ENCODE results near the gene SPATA2L. TPM values are rescaled to one million over a fixed set of nuclear protein-coding genes. Genes with fewer than 3 reads are reported as not detected.
A peak's percentile ranks its signal among the peaks of the same experiment; 100 is the strongest.

SPATA2L gene
- total and polyA plus RNA-seq, 2 of the 13 experiments (the other 11 are each of a cell fraction or from before 2014, with no cell fraction given) = 9.1 to 20.7 TPM

DNA sequence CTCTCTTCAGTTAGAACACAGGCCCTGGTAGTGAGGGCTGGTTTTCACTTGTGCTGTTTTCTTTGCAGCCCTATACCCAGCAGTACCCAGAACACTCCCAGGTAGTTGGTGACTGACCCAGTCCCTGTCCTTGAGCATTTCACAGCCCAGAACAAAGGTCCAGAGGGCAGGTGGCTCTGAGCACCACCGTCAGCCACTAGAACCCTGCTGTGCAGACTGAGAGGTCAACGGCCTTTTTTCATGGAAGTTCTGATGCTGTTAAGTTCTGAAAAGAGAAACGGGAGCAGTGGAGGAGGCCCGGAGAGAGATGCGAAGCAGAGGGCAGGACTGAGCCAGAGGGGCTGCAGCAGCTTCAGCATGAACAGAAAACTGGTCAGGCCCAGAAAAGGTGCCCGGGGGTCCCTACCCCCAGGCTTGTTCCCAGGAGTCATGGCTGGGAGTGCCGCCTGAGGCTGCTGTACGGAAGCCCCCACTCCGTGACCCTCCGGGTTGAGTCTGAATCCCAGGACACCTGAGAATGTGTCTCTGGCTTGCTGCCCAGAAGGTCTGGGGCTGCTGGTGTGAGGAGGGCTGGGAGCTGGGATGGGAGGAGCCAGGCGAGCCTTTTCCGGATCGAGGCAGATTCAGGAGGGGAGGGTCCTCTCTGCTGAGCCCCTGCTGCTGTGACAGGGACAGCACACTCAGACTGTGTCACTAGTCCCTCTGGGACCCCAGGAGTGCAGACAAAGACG is 28.5 kb upstream of the SPATA2L start:
- H3K4me2 ChIP-seq (ENCODE audit: low read depth, low read length) = no peak overlapping the region
- DNase-seq (ENCODE audit: low spot score) (no peak), ATAC-seq (peak; percentile 69), FAIRE-seq (peak; percentile 64)
- in situ Hi-C loops (cut with HindIII; ENCODE audit: extremely low pct_ligation_motif_present, low pct_unique_long_range_greater_than_20kb) (no loop called here), intact Hi-C loops (cut with micrococcal nuclease; ENCODE audit: unreplicated experiment) (no loop called here)
- no peak overlapping the region for H3K9ac ChIP-seq (ENCODE audit: insufficient read depth, low read depth, low read length)
- POLR2A ChIA-PET = no interaction called here
- WGBS (ENCODE audit: low lambda C conversion rate) = 75% methylated on average over 14 of the region's 14 CpGs
- no peaks in the 10 kb centered on the region for H3K79me2 ChIP-seq (ENCODE audit: insufficient read depth, low read length)
- H3K27me3 ChIP-seq (ENCODE audit: control insufficient read depth in 1 of 2, insufficient read depth in 2 of 2, low read length in 2 of 2) = no peaks in the 10 kb centered on the region
- H3K4me1 ChIP-seq (ENCODE audit: insufficient read depth, low read length) = peaks cover 21% of the 10 kb centered on the region
- peaks cover 32 to 56% of the 10 kb centered on the region in 2 experiments for H3K36me3 ChIP-seq (replicated peaks in 1 of 2; ENCODE audit: control insufficient read depth in 1 of 2, insufficient read depth in 2 of 2, low read length in 2 of 2)
- no peak overlapping the region for H2AFZ ChIP-seq (ENCODE audit: low read length)
- H3K27ac ChIP-seq (ENCODE audit: extremely low read length, insufficient read depth, low read length) = peak overlapping the region; percentile 50
- no TSS peak for BruUV-seq (replicated peaks)
- no peaks in the 10 kb centered on the region for H3K9me3 ChIP-seq (ENCODE audit: low read length)
- H4K20me1 ChIP-seq (ENCODE audit: insufficient read depth, low read length) = no peaks in the 10 kb centered on the region
- H3K4me3 ChIP-seq (replicated peaks in 1 of 3; ENCODE audit: insufficient read depth in 1 of 3, low read depth in 2 of 3, low read length in 3 of 3) = no peak overlapping the region
- CTCF ChIA-PET (ENCODE audit: low intra/inter-chr PET ratio, low total read pairs) = no interaction called here
- TF ChIP-seq KDM5B (CRISPR knock-in tag; IDR thresholded peaks at IDR 0.05; ENCODE audit: borderline replicate concordance) (peak; percentile 57; the same call in 1 of the 2 replicates), FIP1L1 (IDR thresholded peaks at IDR 0.05; ENCODE audit: borderline replicate concordance, insufficient read depth, low read depth, low read length) (no peak), HNF4A (CRISPR knock-in tag; IDR thresholded peaks at IDR 0.05) (peak; percentile 81), KLF15 (CRISPR knock-in tag; IDR thresholded peaks at IDR 0.05; ENCODE audit: borderline replicate concordance) (no peak), ZNF510 (CRISPR knock-in tag; IDR thresholded peaks at IDR 0.05; ENCODE audit: low read depth) (no peak), HNRNPUL1 (IDR thresholded peaks at IDR 0.05; ENCODE audit: low read depth, low read length) (no peak), NR2F6 (IDR thresholded peaks at IDR 0.05) (no peak; the same call in 1 of the 2 replicates), NR2F6 (CRISPR knock-in tag; IDR thresholded peaks at IDR 0.05) (0 out of 2 replicates have a peak, but pooled peaks have one; percentile 31), JARID2 (CRISPR knock-in tag; IDR thresholded peaks at IDR 0.05; ENCODE audit: insufficient replicate concordance) (no peak), YEATS2 (CRISPR knock-in tag; IDR thresholded peaks at IDR 0.05; ENCODE audit: borderline replicate concordance) (no peak), MAF1 (CRISPR knock-in tag; IDR thresholded peaks at IDR 0.05; ENCODE audit: borderline replicate concordance) (0 out of 2 replicates have a peak, but pooled peaks have one; percentile 55), CREB1 (IDR thresholded peaks at IDR 0.05) (no peak), CREB1 (CRISPR knock-in tag; IDR thresholded peaks at IDR 0.05) (no peak), ZNF484 (CRISPR knock-in tag; IDR thresholded peaks at IDR 0.05; ENCODE audit: borderline replicate concordance, low read depth) (no peak)
- TF ChIP-seq, protein P1, sequence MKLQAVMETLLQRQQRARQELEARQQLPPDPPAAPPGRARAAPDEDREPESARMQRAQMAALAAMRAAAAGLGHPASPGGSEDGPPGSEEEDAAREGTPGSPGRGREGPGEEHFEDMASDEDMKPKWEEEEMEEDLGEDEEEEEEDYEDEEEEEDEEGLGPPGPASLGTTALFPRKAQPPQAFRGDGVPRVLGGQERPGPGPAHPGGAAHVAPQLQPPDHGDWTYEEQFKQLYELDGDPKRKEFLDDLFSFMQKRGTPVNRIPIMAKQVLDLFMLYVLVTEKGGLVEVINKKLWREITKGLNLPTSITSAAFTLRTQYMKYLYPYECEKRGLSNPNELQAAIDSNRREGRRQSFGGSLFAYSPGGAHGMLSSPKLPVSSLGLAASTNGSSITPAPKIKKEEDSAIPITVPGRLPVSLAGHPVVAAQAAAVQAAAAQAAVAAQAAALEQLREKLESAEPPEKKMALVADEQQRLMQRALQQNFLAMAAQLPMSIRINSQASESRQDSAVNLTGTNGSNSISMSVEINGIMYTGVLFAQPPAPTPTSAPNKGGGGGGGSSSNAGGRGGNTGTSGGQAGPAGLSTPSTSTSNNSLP (IDR thresholded peaks at IDR 0.05; ENCODE audit: low read depth, low read length) = no peak
- TF ChIP-seq, protein P2, sequence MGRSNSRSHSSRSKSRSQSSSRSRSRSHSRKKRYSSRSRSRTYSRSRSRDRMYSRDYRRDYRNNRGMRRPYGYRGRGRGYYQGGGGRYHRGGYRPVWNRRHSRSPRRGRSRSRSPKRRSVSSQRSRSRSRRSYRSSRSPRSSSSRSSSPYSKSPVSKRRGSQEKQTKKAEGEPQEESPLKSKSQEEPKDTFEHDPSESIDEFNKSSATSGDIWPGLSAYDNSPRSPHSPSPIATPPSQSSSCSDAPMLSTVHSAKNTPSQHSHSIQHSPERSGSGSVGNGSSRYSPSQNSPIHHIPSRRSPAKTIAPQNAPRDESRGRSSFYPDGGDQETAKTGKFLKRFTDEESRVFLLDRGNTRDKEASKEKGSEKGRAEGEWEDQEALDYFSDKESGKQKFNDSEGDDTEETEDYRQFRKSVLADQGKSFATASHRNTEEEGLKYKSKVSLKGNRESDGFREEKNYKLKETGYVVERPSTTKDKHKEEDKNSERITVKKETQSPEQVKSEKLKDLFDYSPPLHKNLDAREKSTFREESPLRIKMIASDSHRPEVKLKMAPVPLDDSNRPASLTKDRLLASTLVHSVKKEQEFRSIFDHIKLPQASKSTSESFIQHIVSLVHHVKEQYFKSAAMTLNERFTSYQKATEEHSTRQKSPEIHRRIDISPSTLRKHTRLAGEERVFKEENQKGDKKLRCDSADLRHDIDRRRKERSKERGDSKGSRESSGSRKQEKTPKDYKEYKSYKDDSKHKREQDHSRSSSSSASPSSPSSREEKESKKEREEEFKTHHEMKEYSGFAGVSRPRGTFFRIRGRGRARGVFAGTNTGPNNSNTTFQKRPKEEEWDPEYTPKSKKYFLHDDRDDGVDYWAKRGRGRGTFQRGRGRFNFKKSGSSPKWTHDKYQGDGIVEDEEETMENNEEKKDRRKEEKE (IDR thresholded peaks at IDR 0.05) = no peak
- TF ChIP-seq, protein P3, sequence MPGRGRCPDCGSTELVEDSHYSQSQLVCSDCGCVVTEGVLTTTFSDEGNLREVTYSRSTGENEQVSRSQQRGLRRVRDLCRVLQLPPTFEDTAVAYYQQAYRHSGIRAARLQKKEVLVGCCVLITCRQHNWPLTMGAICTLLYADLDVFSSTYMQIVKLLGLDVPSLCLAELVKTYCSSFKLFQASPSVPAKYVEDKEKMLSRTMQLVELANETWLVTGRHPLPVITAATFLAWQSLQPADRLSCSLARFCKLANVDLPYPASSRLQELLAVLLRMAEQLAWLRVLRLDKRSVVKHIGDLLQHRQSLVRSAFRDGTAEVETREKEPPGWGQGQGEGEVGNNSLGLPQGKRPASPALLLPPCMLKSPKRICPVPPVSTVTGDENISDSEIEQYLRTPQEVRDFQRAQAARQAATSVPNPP (CRISPR knock-in tag; IDR thresholded peaks at IDR 0.05) = no peak
